Effector memory CD4-positive, alpha-beta T cell (primary cell): ENCODE results near the gene SORD.
"Not testable (repeated sequence)": the region's sequence is repeated elsewhere in the genome, so short reads cannot be mapped to it uniquely, and the experiment has no call there.

Experiments
- DNase-seq, 3 donors: peaks; one replicate each; pipeline ENCODE4 v3.0.0-alpha.2; 2020
- H3K27ac ChIP-seq: 2 replicates; pipeline ENCODE4 v1.7.0; 2013; ENCODE audit warnings: mild to moderate bottlenecking, low read length, moderate library complexity; ENCODE audit not compliant: insufficient read depth, poor library complexity, severe bottlenecking
- H3K27me3 ChIP-seq: replicated peaks from 2 replicates; pipeline ENCODE4 v1.7.0; 2013; ENCODE audit warnings: mild to moderate bottlenecking, low read length; ENCODE audit not compliant: insufficient read depth, control insufficient read depth, poor library complexity, severe bottlenecking
- H3K36me3 ChIP-seq: 2 replicates; pipeline ENCODE4 v1.7.0; 2013; ENCODE audit warnings: mild to moderate bottlenecking, low read length, moderate library complexity; ENCODE audit not compliant: control insufficient read depth, insufficient read depth
- H3K4me1 ChIP-seq: 2 replicates; pipeline ENCODE4 v1.7.0; 2013; ENCODE audit warnings: low read length, mild to moderate bottlenecking; ENCODE audit not compliant: control insufficient read depth, insufficient read depth, poor library complexity, severe bottlenecking
- H3K4me3 ChIP-seq: 2 replicates; pipeline ENCODE4 v1.7.0; 2013; ENCODE audit warnings: low read length, low read depth, mild to moderate bottlenecking; ENCODE audit not compliant: insufficient read depth, poor library complexity, severe bottlenecking
- H3K9me3 ChIP-seq: 2 replicates; pipeline ENCODE4 v1.7.0; 2013; ENCODE audit warnings: mild to moderate bottlenecking, low read length, moderate library complexity; ENCODE audit not compliant: control insufficient read depth

The SORD gene

GRCh38 chr15:44997632-44998031, 25.4 kb upstream of the SORD start:
- not testable (repeated sequence) for H3K36me3 ChIP-seq, H3K27me3 ChIP-seq, H3K9me3 ChIP-seq, DNase-seq, H3K4me3 ChIP-seq, H3K27ac ChIP-seq, H3K4me1 ChIP-seq

GRCh38 chr15:44999105-44999504, 23.9 kb upstream of the SORD start:
- Histone ChIP-seq H3K36me3 (no peaks in the 10 kb centered on the region), H3K9me3 (no peaks in the 10 kb centered on the region), H3K27me3 (no peaks in the 10 kb centered on the region), H3K27ac (no peak overlapping the region), H3K4me3 (no peak overlapping the region), H3K4me1 (no peaks in the 10 kb centered on the region)
- DNase-seq = no peak

- not testable (repeated sequence) for H3K27me3 ChIP-seq, H3K27ac ChIP-seq, H3K36me3 ChIP-seq, H3K4me3 ChIP-seq, H3K9me3 ChIP-seq, DNase-seq, H3K4me1 ChIP-seq
Measured at GRCh38 chr15:45001180-45001579, 21.8 kb upstream of the SORD start.

- DNase-seq, H3K9me3 ChIP-seq, H3K27me3 ChIP-seq, H3K36me3 ChIP-seq, H3K4me3 ChIP-seq, H3K4me1 ChIP-seq, H3K27ac ChIP-seq: not testable (repeated sequence)
Measured at GRCh38 chr15:45003731-45004410, 19.1 kb upstream of the SORD start.

- H3K36me3 ChIP-seq, H3K4me1 ChIP-seq, H3K4me3 ChIP-seq: not testable (repeated sequence)
Measured at GRCh38 chr15:45004590-45005175, 18.3 kb upstream of the SORD start.

GRCh38 chr15:45009046-45009445, 13.9 kb upstream of the SORD start:
- Histone ChIP-seq H3K4me3 (no peak overlapping the region), H3K9me3 (no peaks in the 10 kb centered on the region), H3K4me1 (no peaks in the 10 kb centered on the region), H3K36me3 (no peaks in the 10 kb centered on the region), H3K27me3 (no peaks in the 10 kb centered on the region), H3K27ac (no peak overlapping the region)
- DNase-seq = no peak

More at GRCh38 chr15:45004590-45005175, 18.3 kb upstream of the SORD start:
- DNase-seq, H3K9me3 ChIP-seq, H3K27ac ChIP-seq, H3K27me3 ChIP-seq: not testable (repeated sequence)

GRCh38 chr15:45015114-45015513, 7.9 kb upstream of the SORD start:
- not testable (repeated sequence) for H3K4me1 ChIP-seq, H3K9me3 ChIP-seq, H3K27ac ChIP-seq, DNase-seq, H3K36me3 ChIP-seq, H3K4me3 ChIP-seq, H3K27me3 ChIP-seq

- not testable (repeated sequence) for H3K27me3 ChIP-seq, H3K9me3 ChIP-seq, H3K36me3 ChIP-seq, H3K4me3 ChIP-seq, DNase-seq, H3K27ac ChIP-seq
- peaks cover 11% of the 10 kb centered on the region for H3K4me1 ChIP-seq
Measured at GRCh38 chr15:45020222-45020900, 2.6 kb upstream of the SORD start.

GRCh38 chr15:45020901-45021259, 2.1 kb upstream of the SORD start:
- not testable (repeated sequence) for H3K27me3 ChIP-seq, H3K9me3 ChIP-seq, H3K36me3 ChIP-seq, H3K27ac ChIP-seq, H3K4me3 ChIP-seq, DNase-seq
- H3K4me1 ChIP-seq = peaks cover 11% of the 10 kb centered on the region

- H3K4me1 ChIP-seq = peaks cover 11% of the 10 kb centered on the region
- H3K27me3 ChIP-seq = no peaks in the 10 kb centered on the region
- no peak overlapping the region for H3K4me3 ChIP-seq
- no peak for DNase-seq
- no peak overlapping the region for H3K27ac ChIP-seq
- H3K36me3 ChIP-seq = no peaks in the 10 kb centered on the region
- no peaks in the 10 kb centered on the region for H3K9me3 ChIP-seq
Measured at GRCh38 chr15:45021348-45021747, 1.6 kb upstream of the SORD start.
